Left ventricle myocardium inferior (tissue), 1 donor: ENCODE data around the gene TEDDM1. TPM values are rescaled to one million over a fixed set of nuclear protein-coding genes. Genes with fewer than 3 reads are reported as not detected.

ENCODE experiments used
- DNase-seq: peaks from one replicate; pipeline ENCODE4 v3.0.0-alpha.2; 2020
- H3K27ac ChIP-seq: fragments of 200-600 bp; replicated peaks from 2 replicates; pipeline ENCODE4 v1.8.0; 2021
- H3K27me3 ChIP-seq: fragments of 200-600 bp; 2 replicates; pipeline ENCODE4 v1.8.0; 2021; ENCODE audit warnings: low read depth
- H3K36me3 ChIP-seq: fragments of 200-600 bp; 2 replicates; pipeline ENCODE4 v1.8.0; 2021
- H3K4me1 ChIP-seq: fragments of 200-600 bp; 2 replicates; pipeline ENCODE4 v1.8.0; 2021
- H3K4me3 ChIP-seq: fragments of 200-600 bp; 2 replicates; pipeline ENCODE4 v1.8.0; 2021; ENCODE audit warnings: mild to moderate bottlenecking, moderate library complexity
- H3K9me3 ChIP-seq: fragments of 200-600 bp; replicated peaks from 2 replicates; pipeline ENCODE4 v1.8.0; 2021
- intact Hi-C: fragments of 100-400 bp; cut with micrococcal nuclease; formaldehyde crosslinking; loops from one replicate; pipeline ENCODE4 v1.11.0; 2022
- total RNA-seq: library from RNA; stranded (reverse); fragmentation: NEBNext Ultra II Directional; extraction: Animal tissue kit (Norgen Biotek cat#: 25700); gene quantifications from one replicate; pipeline ENCODE4 v1.2.1, GENCODE V29; 2021
- TF ChIP-seq, protein P1 (sequence below): fragments of 200-600 bp; IDR thresholded peaks from 2 replicates; pipeline ENCODE4 v1.8.0; 2021; ENCODE audit warnings: antibody characterized with exemption, mild to moderate bottlenecking, borderline replicate concordance
- donor health status: DM: no; HTN: yes; CAD: no; lungs with severe emphysema.

The TEDDM1 gene
- total RNA-seq, 1 donor from 2014 or later: not detected

DNA sequence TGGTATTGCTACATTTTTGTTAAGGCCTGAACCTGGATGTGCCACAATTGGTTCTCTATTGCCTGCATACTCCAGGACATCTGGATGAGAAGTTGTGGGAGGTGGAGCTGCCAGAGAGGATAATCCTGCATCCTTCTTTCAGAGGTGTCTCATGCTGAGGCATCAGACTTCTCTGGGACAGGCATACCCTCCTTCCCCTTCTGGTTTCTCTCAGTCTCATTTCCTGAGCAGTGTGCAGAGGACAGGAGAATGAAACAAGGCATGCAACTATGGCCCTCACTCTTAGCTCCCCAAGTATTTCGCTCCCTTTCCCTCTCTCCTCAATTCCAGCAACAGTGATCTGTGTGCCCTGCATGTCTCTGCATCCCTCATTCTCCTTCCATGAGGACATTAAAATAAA is 41.9 kb upstream of the TEDDM1 start:
- Histone ChIP-seq H3K27me3 (peaks cover 10% of the 10 kb centered on the region), H3K9me3 (peaks cover 12% of the 10 kb centered on the region), H3K4me1 (no peaks in the 10 kb centered on the region), H3K4me3 (no peak overlapping the region), H3K36me3 (no peaks in the 10 kb centered on the region), H3K27ac (no peak overlapping the region)
- intact Hi-C loops: no loop called here
- TF ChIP-seq, protein P1, sequence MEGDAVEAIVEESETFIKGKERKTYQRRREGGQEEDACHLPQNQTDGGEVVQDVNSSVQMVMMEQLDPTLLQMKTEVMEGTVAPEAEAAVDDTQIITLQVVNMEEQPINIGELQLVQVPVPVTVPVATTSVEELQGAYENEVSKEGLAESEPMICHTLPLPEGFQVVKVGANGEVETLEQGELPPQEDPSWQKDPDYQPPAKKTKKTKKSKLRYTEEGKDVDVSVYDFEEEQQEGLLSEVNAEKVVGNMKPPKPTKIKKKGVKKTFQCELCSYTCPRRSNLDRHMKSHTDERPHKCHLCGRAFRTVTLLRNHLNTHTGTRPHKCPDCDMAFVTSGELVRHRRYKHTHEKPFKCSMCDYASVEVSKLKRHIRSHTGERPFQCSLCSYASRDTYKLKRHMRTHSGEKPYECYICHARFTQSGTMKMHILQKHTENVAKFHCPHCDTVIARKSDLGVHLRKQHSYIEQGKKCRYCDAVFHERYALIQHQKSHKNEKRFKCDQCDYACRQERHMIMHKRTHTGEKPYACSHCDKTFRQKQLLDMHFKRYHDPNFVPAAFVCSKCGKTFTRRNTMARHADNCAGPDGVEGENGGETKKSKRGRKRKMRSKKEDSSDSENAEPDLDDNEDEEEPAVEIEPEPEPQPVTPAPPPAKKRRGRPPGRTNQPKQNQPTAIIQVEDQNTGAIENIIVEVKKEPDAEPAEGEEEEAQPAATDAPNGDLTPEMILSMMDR: no peak
- DNase-seq: no peak

DNA sequence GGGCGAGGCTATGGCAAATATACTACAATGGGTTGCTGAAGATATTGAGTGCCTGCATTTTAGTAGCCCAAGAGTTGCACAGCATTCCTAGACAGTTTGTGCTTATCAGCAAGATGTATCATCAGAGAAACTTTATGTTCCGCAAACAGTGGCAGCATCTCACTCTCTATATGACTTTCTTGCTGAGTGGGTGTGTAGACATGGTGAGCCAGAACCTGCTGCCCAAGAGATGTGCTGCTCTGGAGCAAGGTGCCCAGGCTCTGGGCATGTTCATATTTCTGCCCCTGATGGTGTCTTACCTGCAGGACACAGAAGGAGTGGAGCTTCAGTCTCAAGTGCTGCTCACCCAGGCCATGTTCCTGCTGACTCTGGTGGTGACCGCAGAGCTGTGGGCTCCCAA is 41.3 kb upstream of the TEDDM1 start:
- DNase-seq: no peak
- H3K4me1 ChIP-seq: no peaks in the 10 kb centered on the region
- peaks cover 17% of the 10 kb centered on the region for H3K27me3 ChIP-seq
- TF ChIP-seq, protein P1: no peak
- intact Hi-C loops: no loop called here
- H3K4me3 ChIP-seq: no peak overlapping the region
- no peak overlapping the region for H3K27ac ChIP-seq
- peaks cover 12% of the 10 kb centered on the region for H3K9me3 ChIP-seq
- H3K36me3 ChIP-seq: no peaks in the 10 kb centered on the region

DNA sequence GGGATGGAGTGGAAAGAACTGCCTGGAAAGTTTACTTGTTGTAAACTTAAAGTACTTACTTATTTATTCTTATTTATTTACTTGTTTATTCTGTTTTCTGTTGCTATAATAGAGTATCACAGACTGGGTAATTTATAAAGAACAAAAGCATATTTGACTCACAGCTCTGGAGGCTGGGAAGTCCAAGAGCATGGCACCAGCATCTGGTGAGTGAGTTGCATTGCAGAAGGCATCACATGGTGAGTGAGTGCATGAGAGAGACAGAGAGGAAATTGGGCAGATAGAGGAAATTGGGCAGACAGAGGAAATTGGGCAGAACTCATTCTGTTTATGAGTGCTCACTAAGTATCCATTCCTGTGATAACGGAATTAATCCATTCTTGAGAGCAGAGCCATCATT is 37.9 kb upstream of the TEDDM1 start:
- Histone ChIP-seq H3K4me1 (no peaks in the 10 kb centered on the region), H3K4me3 (no peak overlapping the region)
- no peak for DNase-seq

DNA sequence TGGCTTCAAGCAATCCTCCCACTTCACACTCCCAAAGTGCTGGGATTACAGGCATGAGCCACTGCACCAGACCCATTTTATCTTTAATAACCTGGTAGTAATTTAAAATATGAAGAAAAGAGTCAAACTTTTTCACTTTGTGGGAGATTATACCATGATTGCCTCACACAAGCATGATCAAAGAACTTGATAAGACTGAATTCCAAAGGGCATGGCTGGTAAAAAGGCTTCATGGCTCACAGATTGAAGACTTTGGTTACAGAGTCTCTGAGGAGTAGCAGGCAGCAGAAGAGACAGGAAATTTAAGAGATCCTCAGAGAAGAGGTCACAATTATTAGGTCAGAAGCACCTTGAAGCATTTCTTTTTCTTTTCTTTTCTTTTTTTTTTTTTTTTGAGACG is 33.1 kb upstream of the TEDDM1 start:
- Histone ChIP-seq H3K27me3 (peaks cover 22% of the 10 kb centered on the region), H3K4me1 (no peaks in the 10 kb centered on the region), H3K27ac (no peak overlapping the region), H3K9me3 (peaks cover 9% of the 10 kb centered on the region), H3K4me3 (no peak overlapping the region), H3K36me3 (no peaks in the 10 kb centered on the region)
- DNase-seq: no peak
- TF ChIP-seq, protein P1: no peak
- intact Hi-C loops: no loop called here

More for the DNA sequence above, 37.9 kb upstream of the TEDDM1 start:
- TF ChIP-seq, protein P1: no peak
- no peaks in the 10 kb centered on the region for H3K36me3 ChIP-seq
- intact Hi-C loops: no loop called here
- no peak overlapping the region for H3K27ac ChIP-seq
- peaks cover 16% of the 10 kb centered on the region for H3K27me3 ChIP-seq
- peaks cover 12% of the 10 kb centered on the region for H3K9me3 ChIP-seq

DNA sequence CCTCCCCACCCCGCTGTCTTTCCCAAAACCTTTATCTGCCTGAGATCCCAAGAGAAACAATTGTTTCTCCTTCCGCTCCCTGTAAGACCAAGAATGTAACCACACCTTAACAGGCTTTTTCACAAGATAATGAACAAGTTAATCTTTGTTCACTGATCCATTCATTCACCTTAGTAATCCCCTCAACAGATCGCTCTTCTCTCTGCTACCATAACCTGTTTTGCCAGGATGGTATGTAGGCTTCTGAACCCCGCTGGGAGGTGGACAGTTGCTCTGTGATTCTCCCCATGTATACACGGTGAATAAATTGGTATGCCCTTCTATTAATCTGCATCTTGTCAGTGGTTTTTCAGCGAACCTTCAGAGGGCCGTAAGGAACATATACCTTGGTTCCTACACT is 30.8 kb upstream of the TEDDM1 start:
- Histone ChIP-seq H3K4me1 (no peaks in the 10 kb centered on the region), H3K4me3 (no peak overlapping the region), H3K27ac (no peak overlapping the region), H3K27me3 (peaks cover 8% of the 10 kb centered on the region), H3K9me3 (no peaks in the 10 kb centered on the region), H3K36me3 (no peaks in the 10 kb centered on the region)
- intact Hi-C loops: no loop called here
- no peak for DNase-seq
- TF ChIP-seq, protein P1: no peak
